Islet precursor cell (in vitro differentiated cells): Measurements from ENCODE around the gene RNF168.
A peak's percentile ranks its signal among the peaks of the same experiment; 100 is the strongest.
"Not testable (repeated sequence)": the region's sequence is repeated elsewhere in the genome, so short reads cannot be mapped to it uniquely, and the experiment has no call there.

Experiments used
- DNase-seq: peaks from one replicate; pipeline ENCODE4 v3.0.0-alpha.2; 2018

The RNF168 gene

GRCh38 chr3:196503196-196504076 lies at the start of gene RNF168:
RNF168 (minus strand) TSS chr3:196503768; CDS start chr3:196503173, 595 bp downstream.
- peak; percentile 98 for DNase-seq

GRCh38 chr3:196552253-196552652 lies 48.7 kb upstream of the RNF168 start:
- no peak for DNase-seq

GRCh38 chr3:196550172-196550571 lies 46.6 kb upstream of the RNF168 start:
- not testable (repeated sequence) for DNase-seq

GRCh38 chr3:196549312-196549711 lies 45.7 kb upstream of the RNF168 start:
- DNase-seq: not testable (repeated sequence)

GRCh38 chr3:196547067-196547466 lies 43.5 kb upstream of the RNF168 start:
- no peak for DNase-seq

- no peak for DNase-seq
These were observed 43.0 kb upstream of the RNF168 start for GRCh38 chr3:196546537-196546936.

GRCh38 chr3:196544491-196544992 lies 41.0 kb upstream of the RNF168 start:
- no peak for DNase-seq

GRCh38 chr3:196541684-196542445 lies 38.3 kb upstream of the RNF168 start:
- DNase-seq: no peak

GRCh38 chr3:196537319-196537984 lies 33.9 kb upstream of the RNF168 start:
- DNase-seq: no peak

- peak; percentile 60 for DNase-seq
These were observed 29.7 kb upstream of the RNF168 start for GRCh38 chr3:196533260-196533681.

- DNase-seq: no peak
These were observed 27.9 kb upstream of the RNF168 start for GRCh38 chr3:196531418-196531817.

GRCh38 chr3:196528639-196529233 lies 25.2 kb upstream of the RNF168 start:
- DNase-seq: peak; percentile 81

GRCh38 chr3:196525141-196525540 lies 21.6 kb upstream of the RNF168 start:
- no peak for DNase-seq

- no peak for DNase-seq
These were observed 21.0 kb upstream of the RNF168 start for GRCh38 chr3:196524527-196524926.

GRCh38 chr3:196523841-196524240 lies 20.3 kb upstream of the RNF168 start:
- DNase-seq: no peak

- DNase-seq: not testable (repeated sequence)
These were observed 17.7 kb upstream of the RNF168 start for GRCh38 chr3:196521291-196521690.

- no peak for DNase-seq
These were observed 16.1 kb upstream of the RNF168 start for GRCh38 chr3:196519718-196520082.

- peak; percentile 67 for DNase-seq
These were observed 15.6 kb upstream of the RNF168 start for GRCh38 chr3:196518966-196519717.

GRCh38 chr3:196517919-196518318 lies 14.4 kb upstream of the RNF168 start:
- no peak for DNase-seq

- no peak for DNase-seq
These were observed 13.7 kb upstream of the RNF168 start for GRCh38 chr3:196517162-196517800.

- no peak for DNase-seq
These were observed 11.5 kb upstream of the RNF168 start, which contains the start of gene SMCO1 for GRCh38 chr3:196514913-196515621. SMCO1 (minus strand) TSS chr3:196515346; CDS start chr3:196515209, 137 bp downstream.
